ENCODE results near the gene GTPBP6.

DNA sequence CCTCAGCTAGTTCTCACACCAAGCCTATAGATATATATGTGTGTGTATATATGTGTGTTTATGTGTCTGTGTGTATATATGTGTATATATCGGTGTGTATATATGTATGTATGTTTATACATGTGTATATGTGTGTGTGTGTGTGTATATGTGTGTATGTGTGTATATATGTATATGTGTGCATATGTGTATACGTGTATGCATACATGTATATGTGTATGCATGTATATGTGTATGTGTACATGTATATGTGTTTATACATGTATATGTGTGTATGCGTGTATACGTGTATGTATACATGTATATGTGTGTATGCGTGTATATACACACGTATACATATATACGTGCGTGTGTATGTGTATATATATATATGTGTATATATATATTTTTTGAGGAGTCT lies 18.3 kb downstream of the GTPBP6 start:
- TF ChIP-seq, protein P1, sequence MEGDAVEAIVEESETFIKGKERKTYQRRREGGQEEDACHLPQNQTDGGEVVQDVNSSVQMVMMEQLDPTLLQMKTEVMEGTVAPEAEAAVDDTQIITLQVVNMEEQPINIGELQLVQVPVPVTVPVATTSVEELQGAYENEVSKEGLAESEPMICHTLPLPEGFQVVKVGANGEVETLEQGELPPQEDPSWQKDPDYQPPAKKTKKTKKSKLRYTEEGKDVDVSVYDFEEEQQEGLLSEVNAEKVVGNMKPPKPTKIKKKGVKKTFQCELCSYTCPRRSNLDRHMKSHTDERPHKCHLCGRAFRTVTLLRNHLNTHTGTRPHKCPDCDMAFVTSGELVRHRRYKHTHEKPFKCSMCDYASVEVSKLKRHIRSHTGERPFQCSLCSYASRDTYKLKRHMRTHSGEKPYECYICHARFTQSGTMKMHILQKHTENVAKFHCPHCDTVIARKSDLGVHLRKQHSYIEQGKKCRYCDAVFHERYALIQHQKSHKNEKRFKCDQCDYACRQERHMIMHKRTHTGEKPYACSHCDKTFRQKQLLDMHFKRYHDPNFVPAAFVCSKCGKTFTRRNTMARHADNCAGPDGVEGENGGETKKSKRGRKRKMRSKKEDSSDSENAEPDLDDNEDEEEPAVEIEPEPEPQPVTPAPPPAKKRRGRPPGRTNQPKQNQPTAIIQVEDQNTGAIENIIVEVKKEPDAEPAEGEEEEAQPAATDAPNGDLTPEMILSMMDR (IDR thresholded peaks at IDR 0.05): no peak
- no peak for TF ChIP-seq POLR2A (IDR thresholded peaks at IDR 0.05)

Measured in adrenal gland (tissue), 5 donors.